Liver (tissue), 9 donors: ENCODE measurements around the gene SERPINH1. TPM values are rescaled to one million over a fixed set of nuclear protein-coding genes. Genes with fewer than 3 reads are reported as not detected.

Experiments
- DNase-seq: peaks from one replicate; pipeline ENCODE4 v3.0.0-alpha.2; 2017; ENCODE audit warnings: low spot score
- H3K27ac ChIP-seq, 2 donors: one replicate each; pipeline ENCODE4 v1.7.0; 2013; ENCODE audit warnings: inconsistent platforms in 2 of 2, low read length in 2 of 2, control low read depth in 1 of 2, low read depth in 1 of 2, mild to moderate bottlenecking in 1 of 2
- H3K27me3 ChIP-seq, 4 donors: one replicate each; pipeline versions ENCODE4 v1.6.1 to v1.7.0; 2013; ENCODE audit warnings: low read length in 3 of 4, inconsistent platforms in 1 of 4, mild to moderate bottlenecking in 1 of 4, moderate library complexity in 1 of 4; ENCODE audit not compliant: control insufficient read depth in 4 of 4, insufficient read depth in 4 of 4
- H3K36me3 ChIP-seq, 4 donors: one replicate each; pipeline versions ENCODE4 v1.6.1 to v1.7.0; 2013; ENCODE audit warnings: low read length in 3 of 4, mild to moderate bottlenecking in 3 of 4, low read depth in 1 of 4, moderate library complexity in 1 of 4; ENCODE audit not compliant: control insufficient read depth in 4 of 4, insufficient read depth in 3 of 4
- H3K4me1 ChIP-seq, 4 donors: one replicate each; pipeline versions ENCODE4 v1.6.1 to v1.7.0; 2013; ENCODE audit warnings: low read length in 3 of 4, mild to moderate bottlenecking in 3 of 4, moderate library complexity in 1 of 4; ENCODE audit not compliant: control insufficient read depth in 4 of 4, insufficient read depth in 4 of 4
- H3K4me3 ChIP-seq, 3 donors: one replicate each; pipeline versions ENCODE4 v1.6.1 to v1.7.0; 2013; ENCODE audit warnings: low read length in 3 of 3, control low read depth in 1 of 3, low read depth in 1 of 3, mild to moderate bottlenecking in 1 of 3
- H3K9ac ChIP-seq, 2 donors: one replicate each; pipeline ENCODE4 v1.7.0; 2013; ENCODE audit warnings: low read length in 2 of 2, mild to moderate bottlenecking in 2 of 2, moderate library complexity in 2 of 2, control low read depth in 1 of 2, low read depth in 1 of 2
- H3K9me3 ChIP-seq, 4 donors: one replicate each; pipeline versions ENCODE4 v1.6.1 to v1.7.0; 2013; ENCODE audit warnings: low read length in 3 of 4; ENCODE audit not compliant: control insufficient read depth in 4 of 4
- CTCF ChIP-seq: fragments of 150-350 bp; IDR thresholded peaks from 2 replicates; pipeline ENCODE4 v1.5.1; 2017; ENCODE audit warnings: improper control_type of control experiment, low read depth, low read length; ENCODE audit not compliant: missing input control
- EGR1 ChIP-seq, 2 donors: IDR thresholded peaks; 2 replicates each; pipeline ENCODE4 v1.6.1; 2016 to 2018; ENCODE audit warnings: antibody characterized with exemption in 2 of 2, low read depth in 2 of 2
- FOXA1 ChIP-seq: IDR thresholded peaks from 2 replicates; pipeline ENCODE4 v1.6.1; 2016; ENCODE audit warnings: antibody characterized with exemption
- FOXA2 ChIP-seq: IDR thresholded peaks from 2 replicates; pipeline ENCODE4 v1.6.1; 2016; ENCODE audit warnings: antibody characterized with exemption
- GABPA ChIP-seq, 2 donors: IDR thresholded peaks in 1 of 2; conservative IDR thresholded peaks in 1 of 2; 2 replicates each; pipeline ENCODE4 v1.6.1; 2016; ENCODE audit warnings: antibody characterized with exemption in 2 of 2, mild to moderate bottlenecking in 1 of 2, moderate library complexity in 1 of 2
- HNF4A ChIP-seq, 2 donors: conservative IDR thresholded peaks; 2 replicates each; pipeline ENCODE4 v1.6.1; 2016; ENCODE audit warnings: antibody characterized with exemption in 2 of 2, mild to moderate bottlenecking in 2 of 2
- HNF4G ChIP-seq: IDR thresholded peaks from 2 replicates; pipeline ENCODE4 v1.6.1; 2016; ENCODE audit warnings: antibody characterized with exemption
- JUND ChIP-seq, 2 donors: IDR thresholded peaks; 2 replicates each; pipeline ENCODE4 v1.6.1; 2016; ENCODE audit warnings: antibody characterized with exemption in 2 of 2
- MAX ChIP-seq: IDR thresholded peaks from 2 replicates; pipeline ENCODE4 v1.6.1; 2016; ENCODE audit warnings: antibody characterized with exemption
- NR2F2 ChIP-seq: IDR thresholded peaks from 2 replicates; pipeline ENCODE4 v1.6.1; 2016; ENCODE audit warnings: antibody characterized with exemption
- RAD21 ChIP-seq, 2 donors: IDR thresholded peaks; 2 replicates each; pipeline ENCODE4 v1.6.1; 2016; ENCODE audit warnings: antibody characterized with exemption in 2 of 2, mild to moderate bottlenecking in 2 of 2
- REST ChIP-seq: IDR thresholded peaks from 2 replicates; pipeline ENCODE4 v1.6.1; 2016; ENCODE audit warnings: antibody characterized with exemption, mild to moderate bottlenecking
- RXRA ChIP-seq, 2 donors: IDR thresholded peaks; 2 replicates each; pipeline ENCODE4 v1.6.1; 2017 to 2018; ENCODE audit warnings: antibody characterized with exemption in 2 of 2, mild to moderate bottlenecking in 1 of 2
- SP1 ChIP-seq: IDR thresholded peaks from 2 replicates; pipeline ENCODE4 v1.6.1; 2018; ENCODE audit warnings: antibody characterized with exemption, mild to moderate bottlenecking
- TAF1 ChIP-seq: conservative IDR thresholded peaks from 2 replicates; pipeline ENCODE4 v1.6.1; 2016; ENCODE audit warnings: antibody characterized with exemption, mild to moderate bottlenecking
- YY1 ChIP-seq: IDR thresholded peaks from 2 replicates; pipeline ENCODE4 v1.6.1; 2016; ENCODE audit warnings: antibody characterized with exemption, mild to moderate bottlenecking
- ZBTB33 ChIP-seq: IDR thresholded peaks from 2 replicates; pipeline ENCODE4 v1.6.1; 2016; ENCODE audit warnings: antibody characterized with exemption
- WGBS: extraction: QIAGEN DNeasy Blood & Tissue Kit; methylation state at CpG from one replicate; pipeline ENCODE4 v1.1.7; 2013; 5-methylcytosine and 5-hydroxymethylcytosine counted together
- polyA plus RNA-seq, 2 donors: library from polyadenylated mRNA; stranded (reverse) in 1 of 2; unstranded in 1 of 2; fragments of 200-250 nt in 1 of 2; fragments of >200 nt in 1 of 2; fragmentation: Nextera tagmentation in 1 of 2; extraction: Ambion mirVana in 1 of 2; gene quantifications; one replicate each; pipeline versions ENCODE4 v1.2.1 to v1.2.3, GENCODE V29; 2013 to 2015
- total RNA-seq, 2 donors: library from RNA; depleted of rRNA; stranded (reverse); fragments of >200 nt; gene quantifications; one replicate each; pipeline ENCODE4 v1.2.3, GENCODE V29; 2014
- donor health status: healthy.
- donor health status: healthy.
- donor health status: healthy.
- donor health status: healthy.
- donor health status: healthy.

The SERPINH1 gene
- total and polyA plus RNA-seq, 4 donors = 5.0 to 118 (median 68.7) TPM

- Histone ChIP-seq H3K4me1 (peaks cover 0 to 7% (median 2%) of the 10 kb centered on the region in 4 donors), H3K9me3 (no peaks in the 10 kb centered on the region), H3K27me3 (no peaks in the 10 kb centered on the region), H3K36me3 (no peaks in the 10 kb centered on the region), H3K27ac (no peak overlapping the region), H3K4me3 (no peak overlapping the region), H3K9ac (no peak overlapping the region)
- no peak for DNase-seq
- TF ChIP-seq YY1 (no peak), FOXA1 (no peak), EGR1 (IDR thresholded peaks at IDR 0.05; ENCODE audit: low read depth in 2 of 2) (no peak), GABPA (IDR thresholded peaks at IDR 0.05 in 1 of 2, conservative IDR thresholded peaks at IDR 0.05 in 1 of 2) (no peak), CTCF (no peak), JUND (IDR thresholded peaks at IDR 0.05) (no peak), NR2F2 (no peak), RAD21 (IDR thresholded peaks at IDR 0.05) (no peak), SP1 (no peak), FOXA2 (no peak), HNF4G (no peak), MAX (no peak), REST (no peak), RXRA (IDR thresholded peaks at IDR 0.05) (no peak), TAF1 (no peak)
- 64% methylated on average over 3 of the region's 3 CpGs for WGBS
Observed at GRCh38 chr11:75530577-75530976, 31.5 kb upstream of the SERPINH1 start.

- H3K27me3 ChIP-seq = no peaks in the 10 kb centered on the region
- H3K4me3 ChIP-seq = no peak overlapping the region
- no peak for DNase-seq
- no peaks in the 10 kb centered on the region for H3K36me3 ChIP-seq
- 80% methylated on average over 4 of the region's 4 CpGs for WGBS
- no peak overlapping the region for H3K27ac ChIP-seq
- TF ChIP-seq HNF4A (conservative IDR thresholded peaks at IDR 0.05) = no peak
- TF ChIP-seq RAD21 (IDR thresholded peaks at IDR 0.05) = no peak
- no peak for TF ChIP-seq ZBTB33
- TF ChIP-seq FOXA2 = no peak
- no peak for TF ChIP-seq EGR1 (IDR thresholded peaks at IDR 0.05; ENCODE audit: low read depth in 2 of 2)
- TF ChIP-seq HNF4G = no peak
- TF ChIP-seq REST = no peak
- no peak for TF ChIP-seq CTCF
- TF ChIP-seq SP1 = no peak
- peaks cover 0 to 2% (median under 1%) of the 10 kb centered on the region in 4 donors for H3K4me1 ChIP-seq
- H3K9me3 ChIP-seq = no peaks in the 10 kb centered on the region
- H3K9ac ChIP-seq = no peak overlapping the region
Observed at GRCh38 chr11:75531325-75531724, 30.7 kb upstream of the SERPINH1 start.
